ENCODE measurements around the gene CHMP2B.

GRCh38 chr3:87268646-87269211 is 41.6 kb downstream of the CHMP2B start:
- no peak for TF ChIP-seq CTCF (conservative IDR thresholded peaks at IDR 0.05)
- TF ChIP-seq ZFX (IDR thresholded peaks at IDR 0.05), result no peak
